Occipital lobe (tissue), 2 donors: Measurements from ENCODE around the gene APOLD1. TPM values are rescaled to one million over a fixed set of nuclear protein-coding genes. Genes with fewer than 3 reads are reported as not detected.
"Not testable (repeated sequence)": the region's sequence is repeated elsewhere in the genome, so short reads cannot be mapped to it uniquely, and the experiment has no call there.

Source experiments
- DNase-seq: peaks from one replicate; lab custom pipeline; 2025; lab: John Stamatoyannopoulos, UW
- total RNA-seq: library from RNA; depleted of rRNA; stranded (reverse); fragments of >200 nt; gene quantifications from one replicate; pipeline ENCODE4 v1.2.3, GENCODE V29; 2014

The APOLD1 gene
- total RNA-seq, 1 donor from 2014 or later, result 42.9 TPM

GRCh38 chr12:12786351-12786705 lies 869 bp downstream of the APOLD1 start:
- DNase-seq, result no peak

- DNase-seq, result peak; percentile 78
Observed at GRCh38 chr12:12786706-12787601, 1.5 kb downstream of the APOLD1 start.

GRCh38 chr12:12788131-12788530 lies 2.7 kb downstream of the APOLD1 start:
- no peak for DNase-seq

- no peak for DNase-seq
Observed at GRCh38 chr12:12788675-12789368, 3.4 kb downstream of the APOLD1 start.

GRCh38 chr12:12790956-12791355 lies 5.5 kb downstream of the APOLD1 start:
- no peak for DNase-seq

- DNase-seq, result no peak
Observed at GRCh38 chr12:12791756-12792369, 6.4 kb downstream of the APOLD1 start.

- no peak for DNase-seq
Observed at GRCh38 chr12:12792421-12792820, 7.0 kb downstream of the APOLD1 start.

- DNase-seq, result no peak
Observed at GRCh38 chr12:12794686-12795085, 9.2 kb downstream of the APOLD1 start.

- DNase-seq, result no peak
Observed at GRCh38 chr12:12796171-12796570, 10.7 kb downstream of the APOLD1 start.

- no peak for DNase-seq
Observed at GRCh38 chr12:12796928-12797793, 11.7 kb downstream of the APOLD1 start.

- no peak for DNase-seq
Observed at GRCh38 chr12:12797794-12798152, 12.3 kb downstream of the APOLD1 start.

- DNase-seq, result no peak
Observed at GRCh38 chr12:12798480-12798879, 13.0 kb downstream of the APOLD1 start.

GRCh38 chr12:12799163-12799920 lies 13.9 kb downstream of the APOLD1 start:
- DNase-seq, result no peak

- DNase-seq, result no peak
Observed at GRCh38 chr12:12800406-12801180, 15.1 kb downstream of the APOLD1 start.

GRCh38 chr12:12801656-12802055 lies 16.2 kb downstream of the APOLD1 start:
- not testable (repeated sequence) for DNase-seq

- DNase-seq, result peak; percentile 19
Observed at GRCh38 chr12:12803186-12803585, 17.7 kb downstream of the APOLD1 start.

- DNase-seq, result no peak
Observed at GRCh38 chr12:12804011-12804410, 18.6 kb downstream of the APOLD1 start.

GRCh38 chr12:12804432-12804886 lies 19.0 kb downstream of the APOLD1 start:
- DNase-seq, result no peak

- DNase-seq, result no peak
Observed at GRCh38 chr12:12806784-12807516, 21.5 kb downstream of the APOLD1 start.
